HG03521 (cell line): Measurements from ENCODE around the gene KLK3.
A peak's percentile ranks its signal among the peaks of the same experiment; 100 is the strongest.

ENCODE experiments used
- ATAC-seq: cut with Tn5 transposase; IDR thresholded peaks from one replicate; pipeline ENCODE4 v1.9.1; 2021; ENCODE audit warnings: mild to moderate bottlenecking, moderate library complexity; ENCODE audit not compliant: unreplicated experiment

Gene KLK3

GRCh38 chr19:50896591-50897190 lies 42.0 kb downstream of the KLK3 start:
- ATAC-seq = peak; percentile 75

DNA sequence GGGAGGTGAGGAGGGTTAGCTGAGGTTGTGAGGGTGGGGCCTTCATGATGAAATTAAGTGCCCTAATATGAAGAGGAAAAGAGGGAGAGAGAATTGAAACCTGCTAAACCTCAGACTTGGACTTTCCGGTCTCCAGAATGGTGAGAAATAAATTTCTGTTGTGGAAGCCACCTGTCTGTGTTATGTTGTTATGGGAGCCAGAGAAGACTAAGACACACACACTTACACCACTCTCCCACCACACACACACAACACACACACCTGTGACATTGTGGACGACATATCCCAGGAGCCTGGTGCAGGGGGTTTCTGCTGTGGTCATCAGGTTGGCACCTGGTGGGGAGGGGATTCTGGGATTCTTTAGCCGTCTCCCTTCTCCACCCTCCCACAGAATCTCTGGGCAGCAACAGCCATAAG lies 42.5 kb downstream of the KLK3 start:
- ATAC-seq = peak; percentile 29

DNA sequence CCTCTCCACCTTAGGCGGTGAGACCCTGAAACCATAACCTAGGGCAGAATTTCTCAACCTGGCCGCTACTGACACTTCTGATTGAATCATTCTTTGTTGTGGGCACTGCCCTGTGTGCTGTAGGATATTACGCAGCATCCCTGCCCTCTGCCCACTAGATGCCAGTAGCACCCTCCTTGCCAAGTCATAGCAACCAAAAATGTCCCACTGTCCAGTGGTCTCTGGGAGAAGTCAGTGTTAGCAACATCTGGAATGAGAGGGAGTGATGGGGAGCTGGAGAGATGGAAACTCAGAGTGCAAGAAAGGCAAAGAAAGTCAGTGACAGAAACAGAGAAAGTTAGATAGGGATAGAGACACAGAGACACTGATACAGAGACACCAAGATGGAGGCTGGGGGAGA lies 42.9 kb downstream of the KLK3 start:
- no peak for ATAC-seq

DNA sequence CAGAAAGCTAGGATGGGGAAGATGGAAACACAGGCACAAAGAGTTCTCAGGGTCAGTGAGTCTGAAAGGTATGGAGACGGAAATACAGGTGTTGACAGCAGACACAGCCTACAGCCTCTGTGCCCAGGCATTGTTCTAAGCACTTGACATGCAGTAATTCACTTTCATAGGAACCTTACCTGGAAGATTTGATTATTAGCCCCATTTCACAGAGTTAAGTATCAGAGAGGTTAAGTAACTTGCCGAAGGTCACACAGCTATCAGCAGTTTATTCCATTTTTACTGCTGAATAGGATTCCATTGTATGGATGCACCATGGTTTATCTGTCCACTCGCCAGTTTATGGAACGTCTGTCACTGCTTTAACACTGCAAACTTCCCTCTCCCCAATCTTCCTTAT lies 43.3 kb downstream of the KLK3 start:
- ATAC-seq = no peak

DNA sequence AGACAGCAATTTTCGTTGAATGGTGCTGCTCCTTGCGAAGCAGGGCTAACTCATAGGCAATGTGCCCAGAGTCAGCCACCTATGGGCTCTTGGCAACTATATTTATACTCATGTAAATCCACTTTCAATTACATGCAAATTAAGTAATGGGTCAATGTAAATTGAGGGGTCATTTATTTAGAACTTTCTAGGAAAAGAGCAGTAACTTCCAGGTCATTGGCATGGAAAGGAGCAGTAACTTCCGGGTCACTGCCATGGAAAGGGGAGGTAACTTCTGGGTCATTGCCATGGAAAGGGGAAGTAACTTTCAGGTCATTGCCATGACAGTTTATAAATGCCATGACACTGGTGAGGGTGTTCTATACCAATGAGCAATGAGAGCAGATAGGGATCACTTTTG lies 44.9 kb downstream of the KLK3 start:
- ATAC-seq = no peak

DNA sequence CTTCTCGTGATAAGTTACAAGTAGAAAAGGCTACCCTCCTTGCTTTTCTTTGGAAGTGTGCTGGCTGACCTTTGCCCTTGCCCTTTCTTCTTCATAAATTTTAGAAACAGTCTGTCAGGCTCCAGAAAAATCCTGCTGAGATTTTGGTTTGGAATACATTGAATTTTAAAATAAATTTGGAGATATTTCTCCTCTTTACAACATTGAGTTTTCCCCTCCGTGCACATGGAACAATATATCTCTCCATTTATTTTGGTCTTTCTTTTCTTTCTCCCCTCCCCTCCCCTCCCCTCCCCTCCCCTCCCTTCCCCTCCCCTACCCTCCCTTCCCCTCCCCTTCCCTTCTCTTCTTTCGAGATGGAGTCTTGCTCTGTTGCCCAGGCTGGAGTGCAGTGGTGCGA lies 47.9 kb downstream of the KLK3 start:
- no peak for ATAC-seq

- ATAC-seq = no peak
Observed at GRCh38 chr19:50906217-50906616, 51.5 kb downstream of the KLK3 start.

DNA sequence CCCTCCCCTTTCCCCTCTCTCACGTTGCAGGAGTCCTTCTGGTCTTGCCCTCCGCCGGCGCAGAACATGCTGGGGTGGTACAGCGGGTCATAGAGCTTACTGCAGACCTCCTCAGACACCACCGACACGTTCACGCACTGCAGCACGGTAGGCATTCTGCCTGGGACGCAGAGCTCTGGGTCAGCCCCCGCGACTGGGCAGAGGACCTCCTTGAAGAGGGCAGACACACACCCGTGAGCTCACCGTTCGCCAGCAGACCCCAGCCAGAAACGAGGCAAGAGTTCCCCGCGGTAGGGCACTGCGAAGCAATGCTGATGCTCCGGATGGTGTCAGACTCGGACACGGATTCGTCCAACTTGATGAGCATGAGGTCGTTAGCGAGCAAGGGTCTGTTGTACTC lies 53.6 kb downstream of the KLK3 start:
- ATAC-seq = no peak

DNA sequence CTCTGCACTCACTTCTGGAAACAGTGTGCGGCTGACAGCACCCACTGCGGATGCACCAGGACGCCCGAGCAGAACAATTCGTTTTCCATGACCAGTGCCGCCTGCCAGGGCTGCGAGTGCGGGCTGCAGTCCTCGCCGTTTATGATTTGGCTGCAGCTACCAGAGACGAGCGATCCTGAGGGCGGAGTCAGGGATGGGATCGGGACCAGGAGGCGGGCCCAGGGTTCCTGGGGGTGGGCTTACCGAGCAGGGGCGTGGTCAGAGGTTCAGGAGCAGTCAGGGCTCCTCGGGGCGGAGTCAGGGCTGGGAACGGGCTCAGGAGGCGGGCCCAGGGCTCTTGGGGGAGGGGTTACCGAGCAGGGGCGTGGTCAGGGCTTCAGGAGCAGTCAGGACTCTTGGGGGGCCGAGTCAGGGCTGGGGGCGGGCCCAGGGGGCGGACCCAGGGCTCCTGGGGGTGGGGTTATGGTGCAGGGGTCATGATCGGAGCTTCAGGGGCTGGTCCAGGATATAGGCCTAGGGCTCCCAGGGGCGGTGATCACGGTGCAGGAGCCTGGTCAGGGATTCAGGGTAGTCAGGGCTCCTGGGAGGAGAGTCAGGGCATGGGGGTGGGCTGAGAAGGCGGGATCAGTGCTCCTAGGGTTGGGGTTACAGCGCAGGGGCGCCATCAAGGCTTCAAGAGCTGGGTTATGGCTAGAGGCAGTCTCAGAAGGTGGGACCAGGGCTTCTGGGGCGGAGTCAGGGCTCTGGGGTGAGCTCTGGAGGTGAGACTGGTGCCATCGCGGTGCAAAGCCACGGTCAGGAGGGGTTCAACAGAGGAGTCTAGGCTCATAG lies 54.7 kb downstream of the KLK3 start:
- ATAC-seq = no peak
